OCI-M1 (cell line): ENCODE results near the gene CLRN3.

ENCODE experiments used
- DNase-seq: peaks from one replicate; lab custom pipeline; 2025; lab: John Stamatoyannopoulos, UW

CLRN3 gene

DNA sequence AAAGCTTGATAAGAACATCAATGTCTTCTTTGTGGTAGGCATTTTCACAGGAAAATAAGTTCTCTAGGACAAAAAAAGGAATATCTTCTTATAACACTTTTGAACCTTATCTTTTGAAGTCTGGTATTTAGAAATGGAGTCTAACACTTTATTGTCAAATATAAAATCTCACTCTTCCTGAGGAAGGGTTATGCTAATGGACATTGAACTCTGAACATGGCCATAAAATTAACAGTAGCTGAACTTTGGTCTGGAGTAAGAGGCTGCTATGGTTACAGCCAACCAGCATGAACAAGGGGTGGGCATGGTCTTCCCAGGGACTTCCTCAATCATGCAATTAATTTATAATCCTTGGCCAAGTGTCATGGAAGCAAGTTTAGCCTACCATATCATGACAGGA, at the start of gene CLRN3:
CLRN3 (minus strand) TSS at position 199 of the 400 bp plus-strand sequence; CDS start at position 42, 157 bp downstream.
- DNase-seq: no peak

GRCh38 chr10:127940866-127941640, 48.3 kb upstream of the CLRN3 start:
- no peak for DNase-seq

GRCh38 chr10:127939786-127940330, 47.1 kb upstream of the CLRN3 start:
- DNase-seq: no peak

- DNase-seq: no peak
These were observed 45.2 kb upstream of the CLRN3 start for GRCh38 chr10:127937915-127938463.

DNA sequence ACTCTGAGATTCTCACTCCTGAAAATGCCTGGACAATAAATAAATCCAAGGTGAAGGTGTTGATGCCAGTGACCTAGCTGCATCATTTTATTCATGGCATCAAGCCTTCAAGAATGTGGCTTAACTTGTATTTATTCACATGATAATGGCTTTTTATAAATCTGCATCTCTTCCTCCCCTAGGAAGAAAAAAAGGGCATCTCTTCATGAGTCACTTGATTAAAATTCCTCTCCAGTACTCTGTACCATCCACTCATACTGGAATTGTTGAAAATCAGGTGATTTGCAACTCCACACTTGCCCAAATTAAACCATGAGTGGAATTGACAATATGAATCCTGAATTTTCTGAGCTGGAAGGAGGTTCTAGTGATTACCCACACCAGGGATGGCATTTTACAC, 44.3 kb upstream of the CLRN3 start:
- no peak for DNase-seq

DNA sequence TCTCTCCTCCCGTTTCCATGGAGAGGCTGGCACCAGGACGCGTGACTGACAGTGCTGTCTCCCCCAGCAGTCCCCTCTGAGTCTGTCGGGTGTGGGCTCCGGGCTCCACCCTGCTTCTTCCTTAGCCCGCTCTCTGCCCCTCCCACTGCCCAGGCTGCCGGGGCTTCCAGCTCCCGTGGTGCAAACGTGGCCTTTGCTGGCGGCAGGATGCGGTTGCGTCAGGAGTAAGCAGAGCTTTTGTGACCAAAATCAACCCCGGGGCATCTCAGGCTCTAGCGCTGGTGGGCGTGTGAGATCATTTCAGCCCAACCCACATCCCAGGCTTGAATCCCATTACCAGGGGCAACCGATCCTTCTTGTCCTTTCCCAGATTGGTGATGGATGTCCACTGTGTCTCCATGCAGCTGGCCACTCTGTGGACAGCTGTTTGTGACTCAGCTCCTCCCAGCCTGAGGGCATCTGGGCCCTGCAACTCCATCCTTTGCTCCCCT, 42.4 kb upstream of the CLRN3 start:
- no peak for DNase-seq

- DNase-seq: no peak
These were observed 41.6 kb upstream of the CLRN3 start for GRCh38 chr10:127934383-127934782.

GRCh38 chr10:127933271-127933670, 40.5 kb upstream of the CLRN3 start:
- no peak for DNase-seq

DNA sequence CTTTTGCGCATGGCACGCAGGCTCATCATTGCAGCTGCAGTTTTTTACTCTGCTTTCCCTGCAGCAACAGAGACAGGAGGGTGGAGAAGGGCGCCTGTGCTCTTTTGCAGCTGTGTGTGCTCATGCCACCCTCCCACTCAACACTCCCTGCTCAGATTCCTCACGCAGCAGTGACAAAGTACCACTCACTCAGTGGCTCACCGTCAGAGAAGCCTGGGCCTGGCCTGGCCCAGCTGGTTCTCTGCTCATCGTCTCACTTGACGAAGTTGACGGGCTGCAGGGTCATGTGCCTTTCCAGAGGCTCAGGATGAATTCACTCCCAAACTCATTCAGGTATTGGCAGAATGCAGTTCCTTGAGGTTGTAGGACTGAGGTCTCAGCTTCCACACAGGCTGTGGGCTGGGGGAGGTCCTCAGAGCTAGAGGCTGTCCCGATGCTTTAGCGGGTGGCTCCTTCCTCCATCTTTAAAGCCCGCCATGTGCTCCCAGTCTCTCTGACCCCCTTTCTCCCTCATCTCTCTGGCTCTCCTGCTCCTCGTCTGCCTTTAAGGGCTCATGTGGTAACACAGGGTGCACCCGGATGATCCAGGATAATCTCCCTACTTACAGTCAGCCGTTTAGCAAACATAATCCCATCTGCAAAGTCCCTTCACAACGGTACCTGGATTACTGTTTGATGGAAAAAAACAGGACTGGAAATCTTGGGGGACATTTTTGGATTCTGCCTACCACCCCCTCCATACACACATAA, 40.0 kb upstream of the CLRN3 start:
- DNase-seq: no peak

DNA sequence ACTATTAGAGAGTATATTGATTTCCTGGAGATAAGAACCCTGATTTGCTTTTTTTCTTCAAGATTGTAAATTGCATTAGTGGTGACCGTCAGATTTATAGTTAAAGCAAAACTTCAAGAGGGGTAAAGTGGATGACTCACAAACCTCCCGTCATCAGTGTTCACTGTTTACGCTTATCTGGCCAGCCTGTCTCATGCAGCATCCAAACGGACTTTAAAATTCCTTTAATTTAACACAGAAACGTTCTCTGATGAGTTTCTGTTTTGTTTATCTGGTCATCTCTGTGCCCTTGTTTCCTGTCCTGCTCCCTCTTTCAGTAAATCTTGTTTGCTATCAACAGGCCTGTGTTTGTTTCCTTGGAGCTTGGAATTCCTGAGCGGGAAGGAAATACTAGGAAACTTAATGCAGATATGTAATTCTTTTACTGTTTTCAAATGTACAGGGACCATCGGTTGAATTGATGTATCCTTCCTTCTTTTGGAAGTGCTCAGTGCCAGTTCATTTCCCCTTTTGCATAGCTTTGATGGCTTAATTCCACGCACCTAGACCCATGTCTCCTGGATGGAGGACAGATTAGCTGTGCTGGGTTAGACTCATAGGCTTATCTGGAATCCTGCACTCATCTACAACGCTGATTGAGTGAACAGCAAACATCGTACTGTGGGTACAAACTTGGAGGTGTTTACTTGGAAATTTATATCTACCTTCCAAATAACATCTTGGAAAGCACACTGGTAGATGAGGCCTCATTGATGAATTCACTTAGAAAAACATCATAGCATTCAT, 35.5 kb upstream of the CLRN3 start:
- DNase-seq: no peak

DNA sequence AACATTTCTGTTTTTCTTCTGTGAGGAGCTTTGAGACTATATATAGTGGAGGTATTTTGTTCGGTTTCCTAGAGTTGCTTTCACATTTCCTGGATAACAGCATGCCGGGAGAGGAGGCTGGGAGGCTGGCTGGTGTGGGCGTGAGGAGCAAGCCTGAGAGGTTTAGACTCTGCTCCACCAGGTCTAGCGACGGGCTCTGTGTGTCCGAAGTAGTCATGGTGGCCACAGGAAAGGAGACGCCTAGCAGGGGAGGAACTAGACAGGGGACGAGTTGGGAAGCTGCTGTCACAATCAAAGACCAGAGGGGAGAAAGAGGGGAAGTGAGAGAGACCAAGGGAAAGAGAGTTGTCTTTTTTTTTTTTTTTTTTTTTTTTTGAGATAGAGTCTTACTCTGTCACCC, 33.7 kb upstream of the CLRN3 start:
- DNase-seq: no peak

GRCh38 chr10:127925471-127926207, 32.9 kb upstream of the CLRN3 start:
- no peak for DNase-seq

GRCh38 chr10:127923646-127924045, 30.9 kb upstream of the CLRN3 start:
- no peak for DNase-seq

- DNase-seq: no peak
These were observed 30.1 kb upstream of the CLRN3 start for GRCh38 chr10:127922675-127923366.

GRCh38 chr10:127922206-127922605, 29.5 kb upstream of the CLRN3 start:
- DNase-seq: no peak

DNA sequence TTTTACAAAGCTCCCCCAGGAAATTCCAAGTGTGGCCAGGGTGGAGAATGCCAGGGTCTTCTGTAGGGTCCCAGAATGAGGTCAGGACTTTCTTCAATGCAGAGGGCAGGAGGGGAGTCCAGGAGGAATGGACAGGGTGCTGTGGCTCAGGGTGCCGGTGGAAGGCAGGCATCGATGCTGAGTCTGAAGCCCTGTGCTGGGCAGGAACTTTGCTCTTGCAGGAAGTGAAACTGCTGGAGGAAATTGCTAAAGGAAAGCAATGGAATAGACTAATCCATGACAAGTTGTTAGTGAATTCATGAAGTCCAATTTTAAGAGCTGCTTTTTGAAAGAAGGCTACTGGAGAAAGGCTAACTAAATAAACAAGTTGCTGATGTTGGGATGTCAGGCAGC, 29.0 kb upstream of the CLRN3 start:
- no peak for DNase-seq

GRCh38 chr10:127921075-127921752, 28.5 kb upstream of the CLRN3 start:
- DNase-seq: no peak

- DNase-seq: no peak
These were observed 27.7 kb upstream of the CLRN3 start for GRCh38 chr10:127920306-127921074.
